SK-N-SH treated with all-trans-retinoic acid at 6 μM for 48 hours (cell line): Measurements from ENCODE around the gene TUBB1.

Experiments used
- ARNTL ChIP-seq: fragments of 450-650 bp; formaldehyde crosslinking; IDR thresholded peaks from 2 replicates; pipeline ENCODE4 v1.5.0; 2020; ENCODE audit warnings: low read depth, mild to moderate bottlenecking, moderate library complexity, borderline replicate concordance
- BACH2 ChIP-seq: fragments of 250-450 bp; sonication (Bioruptor Pico); IDR thresholded peaks from 2 replicates; pipeline ENCODE4 v1.9.0; 2021; ENCODE audit warnings: mild to moderate bottlenecking, borderline replicate concordance
- CSDC2 ChIP-seq: fragments of 250-450 bp; sonication (Bioruptor Pico); IDR thresholded peaks from 2 replicates; pipeline ENCODE4 v1.5.0; 2020; ENCODE audit warnings: mild to moderate bottlenecking, moderate library complexity
- ESRRG ChIP-seq: fragments of 250-450 bp; sonication (Bioruptor Pico); IDR thresholded peaks from 2 replicates; pipeline ENCODE4 v1.6.1; 2021; ENCODE audit warnings: mild to moderate bottlenecking
- OSR1 ChIP-seq: fragments of 250-450 bp; sonication (Bioruptor Pico); IDR thresholded peaks from 2 replicates; pipeline ENCODE4 v1.8.0; 2022; ENCODE audit warnings: moderate library complexity, mild to moderate bottlenecking, inconsistent platforms
- PATZ1 ChIP-seq: fragments of 250-450 bp; sonication (Bioruptor Pico); IDR thresholded peaks from 2 replicates; pipeline ENCODE4 v1.8.0; 2020; ENCODE audit warnings: mild to moderate bottlenecking, moderate library complexity, borderline replicate concordance
- TOX ChIP-seq: fragments of 250-450 bp; sonication (Bioruptor Pico); IDR thresholded peaks from 2 replicates; pipeline ENCODE4 v1.8.0; 2021; ENCODE audit warnings: mild to moderate bottlenecking, moderate library complexity, borderline replicate concordance
- ZC3H10 ChIP-seq: fragments of 250-450 bp; sonication (Bioruptor Pico); IDR thresholded peaks from 2 replicates; pipeline ENCODE4 v1.5.1; 2021; ENCODE audit warnings: mild to moderate bottlenecking, moderate library complexity
- ZNF8 ChIP-seq: fragments of 450-650 bp; formaldehyde crosslinking; IDR thresholded peaks from 2 replicates; pipeline ENCODE4 v1.5.0; 2020; ENCODE audit warnings: mild to moderate bottlenecking, moderate library complexity

- TF ChIP-seq ZC3H10 (CRISPR knock-in tag) (no peak), ESRRG (no peak), BACH2 (CRISPR knock-in tag) (no peak), PATZ1 (CRISPR knock-in tag) (no peak), TOX (CRISPR knock-in tag) (no peak), OSR1 (CRISPR knock-in tag) (no peak), ARNTL (CRISPR knock-in tag) (no peak), ZNF8 (CRISPR knock-in tag) (no peak), CSDC2 (CRISPR knock-in tag) (no peak)
Measured at GRCh38 chr20:58998656-58999055, 20.6 kb upstream of the TUBB1 start.
